Non-pigmented ciliary epithelial cell (primary cell): ENCODE measurements around the gene GLDC.
"Not testable (repeated sequence)": the region's sequence is repeated elsewhere in the genome, so short reads cannot be mapped to it uniquely, and the experiment has no call there.

Experiments
- DNase-seq: peaks from one replicate; pipeline ENCODE4 v3.0.0-alpha.2; 2010; ENCODE audit warnings: low read depth

GLDC gene

GRCh38 chr9:6664204-6664680, 18.7 kb upstream of the GLDC start:
- no peak for DNase-seq

- no peak for DNase-seq
These were observed 15.0 kb upstream of the GLDC start for GRCh38 chr9:6660512-6660911.

DNA sequence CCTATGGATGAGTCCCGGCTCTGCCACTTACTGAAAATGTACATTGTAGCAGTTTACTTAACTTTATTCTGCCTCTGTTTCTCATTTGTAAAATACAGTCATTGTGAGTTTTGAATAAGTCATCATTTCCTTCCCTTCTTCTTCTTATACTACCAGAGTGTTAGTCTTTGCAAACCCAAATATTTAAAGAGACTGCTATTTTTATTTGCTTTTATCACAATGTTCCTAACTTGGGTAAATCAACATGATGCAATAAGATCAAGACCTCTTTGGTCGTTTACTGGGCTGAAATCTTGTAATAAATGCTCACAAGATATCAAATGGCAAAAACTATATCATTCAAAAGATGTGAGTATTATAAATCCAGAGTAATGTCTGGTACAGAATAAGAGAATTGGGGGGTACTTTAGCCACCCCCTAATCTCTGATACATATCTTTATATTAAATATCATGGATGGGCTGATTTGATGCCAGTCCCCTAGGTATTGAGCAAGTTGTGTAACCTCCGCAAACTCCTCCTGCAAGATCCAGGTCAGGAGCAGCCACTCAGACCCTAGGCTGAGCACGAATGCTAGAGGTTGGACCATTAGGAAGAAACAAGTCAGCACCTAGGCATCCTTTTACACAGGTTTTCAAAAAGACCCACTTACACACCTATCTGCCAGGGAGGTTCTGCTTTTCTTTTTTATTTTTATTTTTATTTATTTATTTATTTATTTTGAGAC, 13.3 kb upstream of the GLDC start:
- no peak for DNase-seq

DNA sequence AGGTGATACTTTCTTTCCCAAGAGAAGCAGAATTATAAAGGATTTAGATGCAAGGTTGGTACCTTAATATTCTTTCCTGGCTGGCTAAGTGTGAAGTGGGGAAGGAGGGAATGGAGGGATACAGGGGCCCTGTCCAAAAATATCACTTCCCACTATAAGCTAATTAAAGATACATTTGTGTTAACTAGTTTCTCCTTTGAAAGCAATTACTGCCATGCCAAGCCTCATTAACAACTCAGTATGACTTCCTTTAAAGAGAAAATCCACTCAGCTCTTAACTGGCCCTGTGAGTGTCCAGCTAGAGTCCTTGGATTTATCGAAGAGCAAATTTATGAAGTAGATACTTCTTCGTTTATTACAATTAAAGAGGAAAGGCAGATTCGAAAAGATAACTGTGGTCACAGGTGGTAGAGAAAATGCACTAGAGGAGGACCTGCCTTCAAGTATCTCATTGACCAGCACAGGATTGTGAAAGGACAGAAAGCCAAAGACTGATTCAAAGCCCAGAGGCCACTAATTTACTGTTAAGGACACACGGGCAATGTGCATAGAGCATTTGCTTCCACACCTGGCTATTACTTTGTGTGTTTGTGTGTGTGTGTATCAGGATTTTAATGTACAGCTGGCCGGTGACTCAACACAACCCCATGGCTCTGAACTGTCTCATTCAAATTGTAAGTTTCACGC, 11.2 kb upstream of the GLDC start:
- no peak for DNase-seq

DNA sequence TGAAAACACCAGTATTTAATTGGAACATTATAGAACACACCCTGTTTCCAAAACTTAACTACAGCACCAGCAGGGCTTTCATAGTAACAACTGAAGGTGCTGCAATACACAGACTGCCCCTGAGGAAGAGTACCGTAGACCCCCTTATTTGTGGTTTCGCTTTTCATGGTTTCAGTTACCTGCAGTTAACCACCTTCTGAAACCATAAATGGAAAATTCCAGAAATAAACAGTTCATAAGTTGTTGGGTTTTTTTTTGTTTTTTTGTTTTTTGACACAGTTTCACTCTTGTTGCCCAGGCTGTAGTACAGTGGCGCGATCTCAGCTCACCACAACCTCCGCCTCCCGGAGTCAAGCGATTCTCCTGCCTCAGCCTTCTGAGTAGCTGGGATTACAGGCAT, 9.5 kb upstream of the GLDC start:
- DNase-seq: no peak

GRCh38 chr9:6646293-6646636, 736 bp upstream of the GLDC start:
- DNase-seq: no peak

DNA sequence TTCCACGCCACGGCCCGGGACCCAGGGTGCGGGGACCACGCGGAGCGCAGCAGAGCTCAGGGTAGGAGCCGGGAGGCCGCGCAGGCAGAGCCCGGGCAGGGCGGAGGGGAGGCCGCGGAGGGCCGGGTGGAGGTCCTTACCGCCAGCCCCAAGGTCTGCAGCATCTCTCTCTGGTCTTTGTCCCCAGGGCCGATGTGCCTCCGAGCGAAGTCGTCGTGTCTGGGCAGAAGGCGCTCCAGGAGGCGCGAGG, 499 bp downstream of the GLDC start:
- DNase-seq: not testable (repeated sequence)

GRCh38 chr9:6644346-6645104, 1.0 kb downstream of the GLDC start:
- no peak for DNase-seq

DNA sequence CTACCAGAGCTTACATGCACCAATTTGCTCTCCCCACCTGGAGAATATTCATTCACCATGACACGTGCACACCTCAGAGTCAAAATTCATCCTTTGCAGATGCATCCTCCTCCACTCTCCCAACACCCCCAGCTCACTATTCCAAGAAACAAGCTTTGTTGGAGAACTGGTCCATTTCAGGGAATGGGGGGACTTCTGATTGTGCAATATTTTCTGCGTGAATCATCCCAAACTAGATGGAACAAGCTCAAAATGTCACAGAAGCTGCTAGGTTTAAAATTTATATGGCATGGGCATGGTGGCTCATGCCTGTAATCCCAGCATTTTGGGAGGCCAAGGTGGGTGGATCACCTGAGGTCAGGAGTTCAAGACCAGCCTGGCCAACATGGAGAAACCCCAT, 3.6 kb downstream of the GLDC start:
- no peak for DNase-seq

DNA sequence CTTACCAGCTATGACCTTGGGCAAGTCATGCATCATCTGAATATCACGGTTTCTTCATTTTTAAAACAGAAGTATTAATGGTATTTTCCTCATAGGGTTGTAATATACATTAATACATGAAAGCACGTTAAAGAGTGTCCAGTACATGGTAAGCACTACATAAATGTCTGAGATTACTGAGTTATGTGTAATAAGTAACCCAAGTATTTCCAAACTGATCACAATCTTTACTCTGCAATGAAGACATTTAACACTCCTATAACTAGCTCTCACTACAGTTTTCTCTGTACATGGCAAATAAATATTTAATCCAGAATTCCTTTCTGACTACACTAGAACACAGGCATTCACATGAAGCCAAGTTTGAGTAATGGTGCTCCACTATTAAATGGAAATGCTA, 4.0 kb downstream of the GLDC start:
- no peak for DNase-seq

- no peak for DNase-seq
These were observed 4.5 kb downstream of the GLDC start for GRCh38 chr9:6641056-6641455.

DNA sequence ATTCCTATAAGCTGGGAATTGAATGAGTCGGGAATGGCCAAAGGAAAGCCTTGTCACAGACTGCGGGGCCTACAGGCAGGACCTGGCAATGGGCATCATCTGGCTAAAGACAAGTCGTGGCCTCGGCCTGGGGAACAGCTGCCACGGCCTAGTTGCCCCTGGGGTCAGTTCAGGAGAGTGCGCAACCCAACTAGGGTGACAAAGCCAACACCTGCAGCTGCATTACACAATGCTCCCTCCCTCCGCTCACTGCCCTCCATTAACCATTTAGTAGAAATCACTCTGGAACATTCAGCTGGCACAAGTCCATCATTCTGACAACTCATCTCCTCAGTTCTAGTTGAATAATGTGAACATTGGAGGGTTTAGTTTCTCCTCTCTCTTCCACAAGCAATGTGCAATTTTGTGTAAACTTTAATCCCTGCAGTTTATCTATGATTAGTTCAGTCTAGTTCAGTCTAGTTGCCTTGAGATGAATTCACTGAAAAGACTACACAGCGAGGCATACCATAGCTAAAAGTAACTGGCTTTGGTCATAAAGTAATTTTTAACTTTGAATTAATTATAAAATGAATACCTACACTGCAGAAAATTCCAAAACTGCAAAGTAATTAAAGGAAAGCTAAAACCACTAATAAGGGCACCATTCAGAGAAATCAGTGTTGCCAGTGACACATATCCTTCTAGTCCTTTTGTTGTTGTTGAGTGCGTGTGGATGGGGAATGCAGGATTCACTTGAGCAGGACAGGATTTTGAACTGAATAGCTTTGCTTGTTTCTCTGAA, 5.1 kb downstream of the GLDC start:
- DNase-seq: no peak

DNA sequence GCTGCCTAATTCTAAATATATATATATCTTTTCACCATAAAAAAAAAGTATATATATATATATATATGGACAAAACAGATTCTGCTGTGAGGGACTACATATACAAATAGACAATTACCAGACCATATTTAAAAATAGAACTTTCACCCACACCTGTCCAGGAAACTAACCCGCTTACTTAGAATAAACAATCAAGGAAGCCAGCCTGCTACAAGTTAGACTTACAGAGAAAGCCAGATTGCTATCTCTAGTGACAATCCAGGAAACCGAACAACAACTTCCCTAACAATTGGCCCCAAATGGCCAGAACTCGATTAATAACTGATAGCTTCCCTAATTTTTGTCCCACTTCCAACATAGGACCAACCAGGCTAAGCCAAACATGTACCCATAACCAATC, 5.9 kb downstream of the GLDC start:
- DNase-seq: no peak

DNA sequence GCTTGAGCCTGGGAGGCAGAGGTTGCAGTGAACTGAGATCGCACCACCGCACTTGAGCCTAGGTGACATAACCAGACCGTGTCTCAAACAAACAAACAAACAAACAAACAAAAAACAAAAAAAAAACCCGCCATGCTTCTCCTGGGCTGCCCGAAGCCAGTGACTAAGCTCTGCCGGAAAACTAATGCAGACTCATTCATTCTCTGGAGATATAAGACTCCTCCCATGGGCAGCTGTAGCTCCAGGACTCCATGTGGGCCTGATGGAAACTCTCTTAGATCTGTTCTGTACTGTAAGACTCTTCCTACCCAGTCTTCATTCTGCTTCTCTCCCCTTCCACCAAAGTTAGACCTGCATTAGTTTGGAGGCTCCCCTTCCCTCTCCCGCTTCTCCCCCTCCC, 11.1 kb downstream of the GLDC start:
- DNase-seq: no peak

- no peak for DNase-seq
These were observed 12.2 kb downstream of the GLDC start for GRCh38 chr9:6633378-6633777.

GRCh38 chr9:6632516-6633183, 12.9 kb downstream of the GLDC start:
- DNase-seq: no peak

- no peak for DNase-seq
These were observed 14.4 kb downstream of the GLDC start for GRCh38 chr9:6631207-6631512.

DNA sequence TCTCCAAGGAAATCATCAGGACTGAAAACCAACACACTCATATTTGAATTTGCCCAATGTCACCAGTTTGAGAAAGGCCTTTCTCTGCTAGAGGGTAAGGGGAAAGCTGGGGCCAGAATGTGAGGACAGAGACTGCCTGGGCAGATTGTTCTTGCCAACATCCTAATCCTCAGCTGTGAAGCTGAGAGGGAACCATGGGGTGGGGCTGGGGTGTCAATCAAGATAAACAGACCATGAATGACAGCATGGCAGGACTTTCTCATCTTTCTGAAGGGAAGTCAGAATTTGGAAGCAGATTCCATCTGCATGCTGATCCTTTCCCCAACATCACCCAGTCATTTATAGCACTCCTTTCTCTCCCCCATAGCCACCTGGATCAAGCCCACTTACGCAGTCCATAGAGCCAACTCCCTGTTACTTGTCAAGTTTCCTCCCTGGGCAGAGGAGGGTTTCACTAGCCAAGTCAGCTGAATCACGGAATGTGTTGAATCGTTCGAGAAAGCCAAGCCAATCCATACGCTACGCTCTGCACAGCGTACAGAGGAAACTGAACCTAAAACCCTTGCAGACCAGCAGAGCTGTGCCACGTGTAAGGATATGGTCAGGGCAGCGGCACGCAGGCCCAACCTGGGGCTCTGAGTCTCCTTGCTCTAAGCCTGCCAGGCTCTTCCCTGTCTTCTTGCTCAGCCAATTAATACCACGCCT, 14.9 kb downstream of the GLDC start:
- DNase-seq: no peak

DNA sequence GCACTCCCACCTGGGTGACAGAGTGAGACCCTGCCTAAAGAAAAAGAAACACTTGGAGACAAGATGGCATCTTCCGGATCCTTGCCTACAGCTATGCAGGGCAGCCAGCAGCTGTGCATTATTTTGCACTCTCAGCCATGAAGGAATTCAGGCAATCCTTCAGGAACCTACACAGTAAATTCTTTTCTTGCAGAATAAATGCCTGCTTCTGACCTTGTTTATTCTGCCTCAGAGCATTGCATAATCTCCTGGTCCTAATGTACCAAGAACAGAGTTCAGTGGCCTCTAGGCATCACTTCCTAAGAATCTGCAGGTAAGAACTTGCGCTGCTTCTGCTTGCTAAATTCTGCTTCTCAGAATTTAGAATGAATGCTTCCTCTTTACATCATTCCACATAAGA, 16.8 kb downstream of the GLDC start:
- no peak for DNase-seq

GRCh38 chr9:6625363-6625762, 20.2 kb downstream of the GLDC start:
- no peak for DNase-seq

GRCh38 chr9:6622784-6623183, 22.7 kb downstream of the GLDC start:
- DNase-seq: not testable (repeated sequence)

- no peak for DNase-seq
These were observed 24.7 kb downstream of the GLDC start for GRCh38 chr9:6620796-6621195.
